CD4-positive, alpha-beta T cell treated with Interleukin-1 beta for 1 hour (primary cell): ENCODE results near the gene DMRTC2.
"Not testable (repeated sequence)": the region's sequence is repeated elsewhere in the genome, so short reads cannot be mapped to it uniquely, and the experiment has no call there.

ENCODE experiments used
- DNase-seq, 2 donors: peaks; one replicate each; pipeline ENCODE4 v3.0.0-alpha.2; 2020 to 2022

The DMRTC2 gene

GRCh38 chr19:41871573-41872383, 26.9 kb downstream of the DMRTC2 start:
- peak; percentile 64 to 70 for DNase-seq

GRCh38 chr19:41872384-41872774, 27.5 kb downstream of the DMRTC2 start:
- DNase-seq: no peak

- DNase-seq: peak; percentile 68 to 69
Observed at GRCh38 chr19:41872775-41873647, 28.2 kb downstream of the DMRTC2 start.

GRCh38 chr19:41875973-41876372, 31.1 kb downstream of the DMRTC2 start:
- DNase-seq: not testable (repeated sequence)

GRCh38 chr19:41876847-41877832, 32.3 kb downstream of the DMRTC2 start, which contains the start of gene CD79A:
Gene CD79A, plus strand, starts transcription at chr19:41877279. Its CDS starts 26 bp downstream, at chr19:41877305.
- DNase-seq: peak in 1 of 2 donors; percentile 90

- DNase-seq: peak in 1 of 2 donors; percentile 54
Observed at GRCh38 chr19:41877916-41878905, 33.4 kb downstream of the DMRTC2 start.

DNA sequence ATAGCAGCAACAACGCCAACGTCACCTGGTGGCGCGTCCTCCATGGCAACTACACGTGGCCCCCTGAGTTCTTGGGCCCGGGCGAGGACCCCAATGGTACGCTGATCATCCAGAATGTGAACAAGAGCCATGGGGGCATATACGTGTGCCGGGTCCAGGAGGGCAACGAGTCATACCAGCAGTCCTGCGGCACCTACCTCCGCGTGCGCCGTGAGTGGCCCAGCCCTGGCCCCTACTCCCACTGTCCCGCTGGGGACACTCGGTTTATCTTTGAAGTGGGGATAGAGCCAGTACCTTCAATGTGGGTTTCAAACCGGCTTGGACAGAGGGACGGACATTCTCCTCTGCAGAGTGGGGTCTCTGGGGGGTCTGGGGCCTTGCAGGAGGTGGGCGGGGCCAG, 34.2 kb downstream of the DMRTC2 start:
- DNase-seq: no peak

DNA sequence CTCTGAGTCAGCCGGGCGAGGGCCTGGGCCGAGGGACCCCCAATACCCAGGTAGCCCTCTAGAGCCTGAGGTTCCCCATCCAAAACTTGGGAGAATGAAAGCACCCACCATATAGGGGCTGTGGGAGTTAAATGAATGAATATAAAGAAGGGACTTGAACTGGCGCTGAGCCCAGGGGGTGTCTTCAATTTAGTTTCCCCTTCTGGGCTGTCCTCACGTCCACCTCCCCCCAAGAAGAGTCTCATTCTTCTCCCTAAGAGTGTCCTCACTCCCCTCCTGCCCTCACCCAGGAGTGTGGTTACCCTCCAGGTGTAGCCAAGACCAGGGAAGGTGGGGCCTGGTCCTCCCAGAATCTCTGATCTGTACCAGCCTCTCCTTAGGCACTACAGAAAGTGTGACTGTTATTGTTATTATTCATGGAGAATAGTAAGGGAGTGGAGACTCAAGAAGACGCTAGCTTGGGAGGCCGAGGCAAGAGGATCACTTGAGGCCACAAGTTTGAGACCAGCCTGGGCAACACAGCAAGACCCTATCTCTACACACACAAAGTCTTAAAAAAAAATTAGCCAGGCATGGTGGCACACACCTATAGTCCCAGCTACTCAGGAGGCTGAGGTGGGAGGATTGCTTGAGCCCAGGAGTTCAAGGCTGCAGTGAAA, 35.0 kb downstream of the DMRTC2 start:
- DNase-seq: no peak

DNA sequence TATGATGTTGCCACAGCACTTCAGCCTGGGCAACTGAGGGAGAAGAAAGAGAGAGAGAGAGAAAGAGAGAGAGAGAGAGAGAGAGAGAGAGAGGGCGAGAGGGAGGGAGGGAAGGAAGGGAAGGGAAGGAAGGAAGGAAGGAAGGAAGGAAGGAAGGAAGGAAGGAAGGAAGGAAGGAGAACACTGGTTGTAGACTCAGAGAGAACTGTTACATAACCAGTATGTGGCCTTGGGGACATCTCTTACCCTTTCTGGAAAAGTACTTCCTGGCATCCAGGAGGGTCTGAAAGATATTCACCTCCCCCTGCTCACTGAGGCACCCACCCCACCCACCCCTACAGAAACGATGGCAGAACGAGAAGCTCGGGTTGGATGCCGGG, 35.5 kb downstream of the DMRTC2 start:
- DNase-seq: no peak

- peak; percentile 55 to 57 for DNase-seq
Observed at GRCh38 chr19:41882568-41883462, 38.0 kb downstream of the DMRTC2 start, which contains the start of gene ARHGEF1. Gene ARHGEF1, plus strand, starts transcription at chr19:41883184. Its CDS starts 4,899 bp downstream, at chr19:41888083.

GRCh38 chr19:41883463-41883820, 38.6 kb downstream of the DMRTC2 start:
- DNase-seq: no peak

- DNase-seq: peak; percentile 90 to 95
Observed at GRCh38 chr19:41883821-41884733, 39.2 kb downstream of the DMRTC2 start.

GRCh38 chr19:41886761-41887710, 42.2 kb downstream of the DMRTC2 start:
- DNase-seq: peak; percentile 77 to 78

DNA sequence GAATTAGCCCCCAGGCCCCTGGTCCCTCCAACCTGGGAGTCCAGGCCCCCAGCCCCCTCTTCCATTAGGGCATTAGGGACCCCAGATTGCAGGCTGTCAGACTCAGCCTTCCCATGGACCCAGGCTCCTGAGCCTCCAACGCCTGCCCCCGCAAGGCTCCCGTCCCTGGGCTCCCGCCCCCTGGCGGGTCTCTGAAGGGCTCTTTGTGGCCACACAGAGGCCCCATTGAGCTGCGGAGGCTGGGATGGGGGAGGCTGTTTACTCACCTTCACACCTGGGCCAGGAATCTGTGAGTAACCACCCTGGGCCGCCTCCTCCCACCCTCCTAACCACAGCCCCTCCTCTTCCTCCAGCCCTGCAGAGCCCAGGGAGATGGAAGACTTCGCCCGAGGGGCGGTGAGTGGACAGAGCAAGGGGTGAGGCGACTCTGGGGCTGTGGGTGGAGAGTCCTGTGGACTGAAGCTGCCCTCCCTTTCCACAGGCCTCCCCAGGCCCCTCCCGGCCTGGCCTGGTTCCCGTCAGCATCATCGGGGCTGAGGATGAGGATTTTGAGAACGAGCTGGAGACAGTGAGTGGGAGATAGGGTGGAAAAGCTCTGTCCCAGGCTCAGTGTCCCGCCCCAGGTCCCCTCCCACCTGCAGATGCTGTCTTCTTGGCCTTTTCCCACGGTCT, 43.0 kb downstream of the DMRTC2 start:
- DNase-seq: peak; percentile 79 to 81

GRCh38 chr19:41888926-41889325, 44.1 kb downstream of the DMRTC2 start:
- DNase-seq: no peak

GRCh38 chr19:41889896-41890295, 45.1 kb downstream of the DMRTC2 start:
- no peak for DNase-seq

DNA sequence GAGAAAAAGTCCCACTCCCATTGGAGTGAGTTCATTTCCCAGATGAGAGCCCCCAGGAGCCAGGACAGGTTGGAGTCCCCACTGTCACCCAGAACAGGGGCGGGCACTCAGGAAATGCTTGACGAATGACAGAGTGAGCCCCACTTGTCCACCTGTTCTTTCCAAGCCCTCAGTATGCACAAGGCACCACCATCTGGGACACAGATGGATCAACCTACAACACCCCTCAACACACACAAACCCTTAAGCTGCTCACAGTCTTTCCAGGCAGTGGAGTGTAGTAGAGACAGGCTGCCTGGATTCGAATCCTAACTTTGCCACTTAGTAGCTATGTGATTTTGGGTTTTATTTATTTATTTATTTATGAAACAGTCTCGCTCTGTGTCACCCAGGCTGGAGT, 46.1 kb downstream of the DMRTC2 start:
- DNase-seq: no peak
